Measurements from ENCODE around the gene KCNK4.
A peak's percentile ranks its signal among the peaks of the same experiment; 100 is the strongest.

DNA sequence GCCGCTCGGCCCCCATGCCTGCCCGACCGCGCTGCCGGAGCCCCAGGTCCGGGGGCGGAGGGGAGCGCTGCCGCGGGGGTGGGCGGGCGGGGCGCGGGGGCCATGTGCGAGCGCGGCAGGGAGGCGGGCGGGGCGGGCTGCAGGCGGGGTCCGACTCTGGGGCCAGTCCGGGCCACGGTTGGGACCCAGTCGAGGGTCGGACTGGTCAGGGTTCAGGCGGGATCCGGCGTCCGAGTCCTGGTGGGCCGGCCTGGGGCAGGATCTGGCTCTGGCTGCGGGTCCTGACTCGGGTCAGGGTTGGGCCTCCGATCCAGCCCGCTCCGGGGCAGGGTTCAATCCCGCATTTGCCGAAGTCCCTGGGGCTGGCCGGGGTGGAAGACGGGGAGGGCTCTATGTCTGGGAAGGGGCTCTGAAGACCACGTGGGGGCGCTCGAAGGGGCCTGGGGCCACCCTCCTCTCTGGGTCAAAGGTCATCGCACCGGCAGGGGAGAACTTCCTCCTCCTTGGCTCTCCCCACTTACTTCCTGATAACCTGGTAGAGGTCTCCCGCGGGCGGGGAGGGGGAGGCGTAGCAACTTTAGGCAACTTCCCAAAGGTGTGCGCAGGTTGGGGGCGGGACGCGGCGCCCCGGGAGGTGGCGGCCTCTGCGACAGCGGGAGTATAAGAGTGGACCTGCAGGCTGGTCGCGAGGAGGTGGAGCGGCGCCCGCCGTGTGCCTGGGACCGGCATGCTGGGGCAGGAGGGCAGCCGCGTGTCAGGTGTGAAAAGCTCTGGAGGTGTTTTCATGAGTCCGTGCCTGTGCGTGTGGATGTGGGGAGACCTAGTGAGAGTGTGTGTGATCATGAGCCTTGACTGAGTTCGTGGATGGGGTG is 14.8 kb downstream of the KCNK4 start:
- TF ChIP-seq, protein P1, sequence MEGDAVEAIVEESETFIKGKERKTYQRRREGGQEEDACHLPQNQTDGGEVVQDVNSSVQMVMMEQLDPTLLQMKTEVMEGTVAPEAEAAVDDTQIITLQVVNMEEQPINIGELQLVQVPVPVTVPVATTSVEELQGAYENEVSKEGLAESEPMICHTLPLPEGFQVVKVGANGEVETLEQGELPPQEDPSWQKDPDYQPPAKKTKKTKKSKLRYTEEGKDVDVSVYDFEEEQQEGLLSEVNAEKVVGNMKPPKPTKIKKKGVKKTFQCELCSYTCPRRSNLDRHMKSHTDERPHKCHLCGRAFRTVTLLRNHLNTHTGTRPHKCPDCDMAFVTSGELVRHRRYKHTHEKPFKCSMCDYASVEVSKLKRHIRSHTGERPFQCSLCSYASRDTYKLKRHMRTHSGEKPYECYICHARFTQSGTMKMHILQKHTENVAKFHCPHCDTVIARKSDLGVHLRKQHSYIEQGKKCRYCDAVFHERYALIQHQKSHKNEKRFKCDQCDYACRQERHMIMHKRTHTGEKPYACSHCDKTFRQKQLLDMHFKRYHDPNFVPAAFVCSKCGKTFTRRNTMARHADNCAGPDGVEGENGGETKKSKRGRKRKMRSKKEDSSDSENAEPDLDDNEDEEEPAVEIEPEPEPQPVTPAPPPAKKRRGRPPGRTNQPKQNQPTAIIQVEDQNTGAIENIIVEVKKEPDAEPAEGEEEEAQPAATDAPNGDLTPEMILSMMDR (IDR thresholded peaks at IDR 0.05; ENCODE audit: extremely low read depth in 1 of 2, insufficient read depth in 1 of 2, low read depth in 1 of 2, low read length in 2 of 2): peak; percentile 21 to 45
- TF ChIP-seq EZH2 (IDR thresholded peaks at IDR 0.05; ENCODE audit: borderline replicate concordance, low read depth, low read length, severe bottlenecking) (no peak), POLR2AphosphoS5 (IDR thresholded peaks at IDR 0.05; ENCODE audit: insufficient read depth, low read depth, low read length) (peak; percentile 27), POLR2A (IDR thresholded peaks at IDR 0.05; ENCODE audit: low read depth, low read length) (no peak)

Data from endothelial cell of umbilical vein (primary cell).